ENCODE data around the gene MTOR.

- TF ChIP-seq TAF1 (IDR thresholded peaks at IDR 0.05; ENCODE audit: borderline replicate concordance, low read depth, low read length) = no peak
- TF ChIP-seq RFX5 (IDR thresholded peaks at IDR 0.05; ENCODE audit: low read length) = no peak
Observed at GRCh38 chr1:11279152-11279551, 16.8 kb upstream of the MTOR start.
